ENCODE data around the gene FRZB.

DNA sequence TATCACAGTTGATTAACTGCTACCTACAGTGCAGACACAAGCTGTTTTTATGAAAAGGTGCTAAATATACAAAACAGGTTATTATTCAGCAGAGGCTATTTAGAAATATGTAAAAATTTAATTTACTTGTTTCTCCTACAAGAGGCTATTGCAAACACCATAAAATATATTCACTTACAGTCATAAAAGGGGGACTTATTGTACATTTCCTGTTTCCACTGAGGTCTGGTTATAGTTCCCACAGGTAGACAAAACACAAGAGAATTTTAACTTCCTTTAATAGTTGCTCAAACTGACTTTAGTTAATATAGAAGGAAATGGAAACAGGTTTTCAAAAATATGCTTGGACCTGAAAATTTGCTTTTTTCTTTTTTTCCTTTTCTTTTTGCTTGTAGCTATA is 40.0 kb upstream of the FRZB start:
- TF ChIP-seq YY1 (IDR thresholded peaks at IDR 0.05; ENCODE audit: insufficient read depth, insufficient read length) (no peak), ZNF274 (IDR thresholded peaks at IDR 0.05; ENCODE audit: low read depth, low read length) (no peak), SUZ12 (IDR thresholded peaks at IDR 0.05; ENCODE audit: extremely low read depth, insufficient read depth, insufficient read length) (no peak)

Measured in NT2/D1 (cell line).